C1 segment of cervical spinal cord (tissue), 14 donors: Measurements from ENCODE around the gene LRRFIP1.
"Not testable (repeated sequence)": the region's sequence is repeated elsewhere in the genome, so short reads cannot be mapped to it uniquely, and the experiment has no call there.

Experiments used
- DNase-seq, 14 donors: peaks; one replicate each; lab custom pipeline; 2025; lab: John Stamatoyannopoulos, UW

Gene LRRFIP1

DNA sequence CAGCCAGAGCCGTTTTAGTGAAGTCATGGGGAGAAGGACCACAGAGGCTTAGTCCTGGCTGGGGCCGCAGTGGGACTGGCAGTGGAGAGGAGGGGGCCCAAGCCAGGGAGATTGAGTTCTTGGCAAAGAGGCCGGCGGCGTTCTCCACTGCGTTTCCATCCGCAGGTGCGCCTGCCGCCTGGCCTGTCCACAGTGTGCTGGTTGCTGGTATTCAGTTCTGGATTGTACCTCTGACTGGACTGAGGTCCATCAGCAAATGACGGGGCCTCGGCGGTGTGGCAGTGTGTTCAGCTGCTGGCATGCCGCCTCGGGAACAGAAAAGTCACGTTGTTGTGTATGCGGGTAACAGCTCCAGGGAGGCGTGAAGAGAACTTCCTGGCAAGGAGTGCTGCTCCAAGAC lies 36.8 kb downstream of the LRRFIP1 start:
- no peak for DNase-seq

DNA sequence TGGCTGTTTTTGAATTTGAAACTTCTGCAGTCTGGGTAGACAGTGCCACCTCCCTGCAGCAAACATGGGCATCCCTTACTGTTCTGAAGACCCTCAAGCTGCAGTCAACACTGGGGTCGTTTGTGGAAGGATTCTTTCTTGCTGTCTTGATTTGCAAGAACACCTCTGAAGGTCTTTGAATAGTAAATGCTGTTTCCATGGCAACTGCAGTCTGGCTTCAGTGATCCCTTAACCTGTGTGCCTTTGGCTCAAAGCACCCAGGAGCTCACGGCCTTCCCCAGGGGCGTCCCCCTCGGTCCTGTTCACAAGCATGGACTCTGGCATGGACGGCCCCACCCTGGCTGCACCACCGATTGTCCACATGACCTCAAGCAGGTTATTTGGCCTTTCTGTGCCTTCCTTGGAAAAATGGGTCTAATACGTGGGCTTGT lies 38.3 kb downstream of the LRRFIP1 start:
- DNase-seq: no peak

DNA sequence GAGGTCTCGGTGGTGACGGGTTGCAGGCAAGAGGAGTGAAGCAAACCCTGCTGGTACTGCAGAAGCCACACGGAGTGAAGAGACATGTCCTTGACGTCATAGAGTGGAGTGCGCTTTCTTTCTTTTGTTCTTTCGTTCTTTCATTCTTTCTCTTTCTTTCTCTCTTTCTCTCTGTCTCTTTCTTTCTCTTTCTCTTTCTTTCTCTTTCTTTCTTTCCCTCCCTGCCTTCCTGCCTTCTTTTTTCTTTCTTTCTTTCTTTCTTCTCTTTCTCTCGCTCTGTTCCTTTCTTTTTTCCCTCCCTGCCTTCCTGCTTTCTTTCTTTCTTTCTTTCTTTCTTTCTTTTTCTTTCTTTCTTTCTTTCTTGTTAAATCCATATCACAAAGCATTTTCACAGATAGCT lies 39.2 kb downstream of the LRRFIP1 start:
- no peak for DNase-seq

DNA sequence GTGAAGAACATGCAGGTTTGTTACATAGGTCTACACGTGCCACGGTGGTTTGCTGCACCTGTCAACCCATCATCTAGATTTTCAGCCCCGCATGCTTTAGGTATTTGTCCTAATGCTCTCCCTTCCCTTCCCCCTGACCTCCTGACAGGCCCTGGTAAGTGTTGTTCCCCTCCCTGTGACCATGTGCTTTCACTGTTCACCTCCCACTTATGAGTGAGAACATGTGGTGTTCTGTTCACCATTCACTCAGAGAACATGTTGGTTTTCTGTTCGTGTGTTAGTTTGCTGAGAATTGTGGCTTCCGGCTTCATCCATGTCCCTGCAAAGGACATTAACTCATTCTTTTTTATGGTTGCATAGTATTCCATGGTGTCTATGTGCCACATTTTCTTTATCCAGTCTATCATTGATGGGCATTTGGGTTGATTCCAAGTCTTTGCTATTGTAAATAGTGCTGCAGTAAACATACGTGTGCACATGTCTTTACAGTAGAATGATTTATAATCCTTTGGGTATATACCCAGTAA lies 39.7 kb downstream of the LRRFIP1 start:
- not testable (repeated sequence) for DNase-seq

DNA sequence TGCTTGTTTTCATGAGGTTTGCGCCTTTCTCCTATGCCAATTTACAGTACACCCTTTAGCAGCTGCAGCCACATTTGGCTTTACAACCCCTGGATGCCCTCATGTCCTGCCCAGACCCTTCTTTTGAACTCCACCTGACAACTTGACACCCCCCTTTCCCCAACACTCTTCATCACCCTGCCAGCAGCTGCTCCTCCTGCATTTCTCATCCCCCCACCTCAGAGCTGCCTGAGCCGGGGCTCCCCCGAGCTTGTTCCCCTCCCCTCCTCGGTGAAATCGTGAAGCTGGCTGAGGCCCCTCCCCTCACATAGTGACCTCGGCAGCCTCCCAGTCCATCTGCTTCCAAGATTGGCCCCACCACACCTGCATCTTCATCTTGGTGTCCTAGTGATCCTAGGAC lies 40.5 kb downstream of the LRRFIP1 start:
- DNase-seq: no peak

DNA sequence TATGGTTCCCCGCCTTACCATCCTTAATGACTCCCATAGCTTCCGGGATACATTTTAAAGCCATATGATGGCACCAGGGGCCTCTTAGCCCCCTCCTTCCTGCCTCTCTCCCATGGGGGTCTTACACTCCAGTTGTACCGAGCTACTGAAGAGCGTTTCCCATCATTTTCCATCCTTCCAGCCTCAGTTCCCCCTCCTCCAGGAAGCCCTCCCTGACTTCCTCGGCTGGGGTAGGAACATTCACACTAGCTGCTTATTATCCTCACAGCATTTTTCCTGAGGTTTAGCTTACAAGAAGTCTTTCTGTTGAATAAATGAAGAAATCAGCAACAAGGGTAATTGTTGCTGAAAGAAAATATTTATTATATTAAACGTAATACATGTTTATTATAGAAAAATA lies 41.1 kb downstream of the LRRFIP1 start:
- DNase-seq: no peak

DNA sequence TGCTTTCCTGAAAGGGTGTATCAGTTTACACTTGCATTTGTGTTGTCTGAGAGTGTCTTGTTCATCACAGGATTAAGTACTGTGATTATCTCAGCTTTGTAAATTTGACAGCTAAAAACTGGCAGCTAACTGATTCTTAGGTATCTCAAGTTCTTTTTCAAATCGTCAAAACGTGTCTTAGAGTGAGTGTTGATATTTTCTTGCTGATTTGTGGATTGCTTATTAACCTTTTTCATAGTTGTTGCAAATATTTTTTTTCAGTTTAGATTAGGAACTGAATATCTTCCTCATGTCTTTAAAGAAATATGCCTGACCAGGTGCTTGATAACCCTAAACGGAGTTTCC lies 41.9 kb downstream of the LRRFIP1 start:
- no peak for DNase-seq

DNA sequence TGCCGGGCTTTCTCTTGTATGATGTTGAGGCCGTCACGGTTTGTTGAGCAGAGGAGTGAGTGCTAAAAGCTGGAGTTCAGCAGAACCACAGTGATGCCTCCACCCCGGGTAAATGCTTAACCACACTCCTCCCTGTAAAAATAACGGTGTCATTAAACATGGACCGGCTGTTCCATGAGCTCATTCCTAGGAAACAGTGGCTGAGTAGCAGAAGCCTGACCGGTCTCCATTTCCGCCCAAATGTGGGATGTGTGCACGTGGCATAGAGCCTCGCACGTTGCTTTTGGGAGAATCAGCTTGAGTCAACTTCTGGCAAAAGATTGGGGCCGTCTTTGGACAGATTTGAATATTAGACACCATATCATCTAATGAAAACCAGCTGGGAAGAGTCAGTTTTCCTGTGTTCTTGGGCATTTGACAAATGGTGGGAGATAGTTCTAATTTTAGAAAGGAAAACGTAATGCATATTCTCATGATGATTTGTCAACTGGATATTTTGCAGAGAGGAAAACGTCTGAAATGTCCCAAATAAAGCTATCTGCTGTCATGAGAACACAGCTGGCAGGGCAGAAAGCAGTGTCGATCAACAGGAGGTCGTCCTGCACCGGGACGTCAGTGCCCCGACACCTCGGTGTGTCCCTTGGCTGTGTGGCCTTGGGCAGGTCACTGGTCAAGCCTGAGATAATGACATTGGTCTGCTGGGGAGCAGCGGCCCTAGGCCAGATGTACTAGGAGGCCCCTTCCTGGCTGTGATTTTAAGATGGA lies 42.4 kb downstream of the LRRFIP1 start:
- DNase-seq: no peak

DNA sequence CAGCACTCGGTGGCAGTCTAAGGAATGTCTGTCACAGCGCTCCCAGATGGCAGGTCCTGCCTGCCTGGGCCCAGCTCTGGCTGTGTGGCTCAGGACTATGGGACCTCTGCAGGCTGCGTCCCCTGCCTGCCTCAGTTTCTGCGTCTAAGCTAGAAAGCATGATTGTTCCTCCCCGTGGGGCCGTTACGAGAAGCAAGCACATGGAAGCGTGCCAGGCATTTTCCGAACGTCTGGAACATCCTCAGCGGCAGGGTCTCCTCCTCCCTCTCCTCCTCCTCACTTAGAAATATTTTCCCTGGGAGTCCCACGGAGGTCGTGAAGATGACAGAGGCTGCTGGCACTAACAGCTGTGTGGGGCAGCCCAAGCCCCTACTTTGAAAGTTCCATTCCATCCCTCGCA lies 43.3 kb downstream of the LRRFIP1 start:
- no peak for DNase-seq

DNA sequence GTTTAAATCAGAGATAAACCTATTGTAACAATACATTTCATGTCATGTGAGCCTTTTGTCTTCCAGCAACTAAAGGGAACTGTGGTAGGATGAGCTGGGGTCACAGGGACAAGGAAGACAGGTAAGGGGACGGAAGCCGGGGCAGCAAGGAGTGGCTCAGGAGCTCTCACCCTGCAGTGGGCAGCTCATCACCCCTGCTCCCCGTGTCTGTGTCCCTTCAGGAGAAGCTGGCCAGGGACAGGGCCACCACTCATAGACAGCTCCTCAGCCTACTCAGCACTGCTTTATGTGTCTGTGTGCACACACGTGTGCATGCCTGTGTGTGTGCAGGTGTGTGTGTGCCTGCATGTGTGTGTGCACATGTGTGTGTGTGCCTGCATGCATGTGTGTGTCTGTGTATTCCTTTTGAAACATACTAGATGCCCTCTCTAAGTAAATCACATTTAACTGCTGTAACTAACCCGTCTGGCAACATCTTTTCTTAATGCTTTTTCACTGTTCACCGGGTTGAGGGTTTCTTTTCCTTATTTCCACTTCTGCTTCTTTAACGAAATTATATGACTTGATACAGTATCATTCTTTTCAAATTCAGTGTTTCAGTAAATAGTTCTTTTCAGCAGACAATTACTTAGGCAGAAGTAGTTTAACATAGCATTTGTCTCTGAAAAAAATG lies 44.2 kb downstream of the LRRFIP1 start:
- no peak for DNase-seq

DNA sequence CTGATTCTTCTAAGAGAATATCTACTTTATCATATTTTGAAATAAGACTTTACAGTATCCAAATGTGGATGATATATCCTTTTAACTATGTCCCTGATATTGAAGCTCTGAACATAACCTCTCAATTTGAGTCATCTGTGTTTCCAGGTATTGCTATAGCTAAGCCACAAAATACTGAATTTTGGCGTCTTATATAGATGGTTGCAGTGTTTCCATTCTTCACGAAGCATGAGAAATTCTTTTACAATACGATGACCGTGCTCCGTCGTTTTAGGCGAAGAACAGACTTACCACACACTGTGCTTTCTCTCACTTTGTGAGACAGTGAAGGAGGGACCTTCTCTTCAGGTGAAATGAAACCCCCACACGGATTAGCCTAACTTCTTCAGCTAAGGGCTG lies 45.3 kb downstream of the LRRFIP1 start:
- no peak for DNase-seq

DNA sequence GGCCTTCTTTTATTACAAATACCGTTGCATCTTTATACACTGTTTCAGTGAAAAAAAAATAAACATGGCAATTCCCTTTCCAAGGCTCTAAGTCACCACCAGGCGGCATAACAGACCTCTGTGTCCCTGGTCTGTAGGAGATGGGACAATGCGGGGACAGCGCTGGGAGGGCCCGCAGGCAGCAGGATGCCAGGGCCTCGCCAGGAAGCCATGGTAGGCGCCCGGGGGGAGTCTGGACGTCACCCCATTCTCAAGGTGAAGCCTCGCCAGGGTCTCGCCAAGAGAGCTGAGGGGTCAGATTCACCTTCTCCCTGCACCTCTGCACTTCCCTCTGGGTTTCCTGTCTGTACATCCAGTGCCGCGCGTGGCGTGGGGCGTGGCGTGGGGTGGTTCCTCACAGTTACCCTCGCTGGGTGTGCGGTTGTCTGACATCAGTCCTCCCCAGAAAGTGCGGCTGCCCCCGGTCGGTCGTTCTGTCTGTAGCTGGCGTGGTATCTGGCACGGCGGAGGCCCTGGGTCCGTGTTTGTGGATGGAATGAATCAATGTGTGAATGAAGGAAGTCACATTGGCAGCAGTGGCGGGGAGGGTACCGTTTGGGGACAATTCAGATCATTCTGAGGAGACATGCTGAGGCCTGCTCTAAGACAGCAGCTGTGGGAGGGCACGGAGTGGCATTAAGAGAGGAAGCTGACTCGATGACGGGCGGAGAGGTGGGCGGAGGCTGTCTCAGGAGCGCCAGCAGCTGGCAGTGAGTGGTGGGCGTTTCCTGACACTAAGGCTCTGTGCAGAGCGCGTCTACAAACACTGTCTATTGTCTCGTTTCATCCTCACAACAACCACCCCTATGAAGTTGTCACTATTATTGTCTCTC lies 46.0 kb downstream of the LRRFIP1 start:
- peak in 7 of 14 donors; percentile 41 to 75 (median 64) for DNase-seq

DNA sequence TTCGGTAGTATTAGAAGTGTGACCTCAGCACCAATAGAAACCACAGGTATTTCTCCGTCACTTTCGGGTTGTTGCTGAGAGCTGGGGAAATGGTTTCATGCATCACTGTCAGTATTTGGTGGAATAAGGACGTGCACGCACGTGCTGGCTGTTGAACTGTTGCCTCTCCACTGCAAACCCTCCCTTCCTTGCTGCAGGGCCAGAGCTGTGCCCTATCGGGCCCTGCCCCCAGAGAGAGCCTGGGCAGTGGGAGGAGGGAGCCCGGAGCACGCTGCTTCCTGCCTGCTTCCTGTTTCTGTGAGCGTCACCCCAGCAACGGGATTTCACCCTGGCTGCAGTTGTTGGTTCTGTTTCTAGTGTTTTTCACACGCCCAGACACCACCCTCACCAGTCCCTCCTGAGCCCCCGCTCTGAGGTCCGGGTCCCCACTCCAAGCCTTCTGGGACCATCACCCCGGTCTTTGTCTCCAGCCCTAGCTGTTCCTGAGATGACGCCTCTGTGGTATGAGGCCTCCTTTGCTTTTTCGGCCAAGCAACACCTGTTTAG lies 47.4 kb downstream of the LRRFIP1 start:
- peak in 11 of 14 donors; percentile 13 to 79 (median 49) for DNase-seq

DNA sequence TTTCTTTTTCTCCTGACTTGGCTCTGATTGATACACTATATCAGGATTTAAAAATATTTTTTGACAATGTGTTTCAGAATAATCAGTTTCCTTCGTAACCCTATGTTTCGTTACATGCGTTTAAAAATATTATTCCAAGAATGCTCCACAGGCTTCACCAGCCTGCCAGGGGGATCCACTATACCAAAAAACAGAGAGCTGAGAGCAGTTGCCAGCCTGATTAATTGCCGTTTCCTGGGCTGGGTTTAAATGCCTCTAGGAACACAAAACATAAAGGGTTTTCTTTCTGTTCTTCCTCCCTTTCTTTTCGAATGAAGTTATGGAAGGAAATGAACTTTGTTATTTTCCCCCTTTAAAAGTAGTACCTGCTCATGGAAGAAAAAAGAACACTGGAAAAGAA lies 47.9 kb downstream of the LRRFIP1 start:
- DNase-seq: no peak

DNA sequence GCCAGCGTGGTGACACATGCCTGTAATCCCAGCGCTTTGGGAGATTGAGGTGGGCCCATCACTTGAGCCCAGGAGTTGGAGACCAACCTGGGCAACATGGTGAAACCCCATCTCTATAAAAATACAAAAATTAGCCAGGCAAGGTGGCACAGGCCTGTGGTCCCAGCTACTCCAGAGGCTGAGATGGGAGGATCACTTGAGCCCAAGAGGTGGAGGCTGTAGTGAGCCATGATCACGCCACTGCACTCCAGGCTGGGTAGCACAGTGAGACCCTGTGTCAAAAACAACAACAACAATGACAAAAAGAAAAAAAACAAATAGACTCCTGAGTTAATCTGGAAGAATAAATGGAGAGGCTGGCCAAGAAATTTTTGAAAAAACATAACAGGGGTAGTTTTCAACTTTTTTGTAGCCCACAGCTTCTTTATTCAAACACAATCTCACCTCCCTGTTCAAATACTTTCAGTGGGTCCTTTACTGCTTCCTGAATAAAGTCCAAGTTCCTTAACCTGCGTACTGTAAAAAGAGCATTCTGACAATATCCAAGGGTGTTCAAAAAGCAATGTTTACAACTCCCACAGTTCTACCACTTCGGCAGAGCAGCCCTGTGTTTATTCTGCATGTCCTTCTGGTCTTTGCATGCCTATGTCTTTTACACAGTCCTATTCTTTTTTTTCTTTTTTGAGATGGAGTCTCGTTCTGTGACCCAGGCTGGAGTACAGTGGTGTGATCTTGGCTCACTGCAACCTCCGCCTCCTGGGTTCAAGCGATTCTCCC lies 53.5 kb downstream of the LRRFIP1 start:
- DNase-seq: no peak

DNA sequence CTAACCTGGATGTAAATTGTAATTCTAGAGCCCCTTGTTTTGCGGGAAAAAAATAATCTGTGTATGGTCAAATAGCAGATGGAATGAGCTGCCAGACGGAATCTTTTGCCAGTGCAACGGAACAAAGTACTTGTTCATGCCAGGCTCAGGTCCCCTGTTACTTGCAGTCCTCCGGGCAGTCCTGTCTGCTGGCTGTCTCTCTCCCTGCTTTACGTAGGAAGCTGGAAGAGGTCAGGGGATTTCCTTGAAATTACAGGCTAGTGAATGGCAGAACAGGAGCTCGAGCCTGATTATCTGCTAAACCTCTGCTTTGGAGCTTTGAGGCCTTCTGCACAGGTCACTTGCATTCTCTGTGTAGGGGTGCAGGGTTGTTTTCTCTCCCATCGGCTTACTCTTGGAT lies 54.8 kb downstream of the LRRFIP1 start:
- no peak for DNase-seq

DNA sequence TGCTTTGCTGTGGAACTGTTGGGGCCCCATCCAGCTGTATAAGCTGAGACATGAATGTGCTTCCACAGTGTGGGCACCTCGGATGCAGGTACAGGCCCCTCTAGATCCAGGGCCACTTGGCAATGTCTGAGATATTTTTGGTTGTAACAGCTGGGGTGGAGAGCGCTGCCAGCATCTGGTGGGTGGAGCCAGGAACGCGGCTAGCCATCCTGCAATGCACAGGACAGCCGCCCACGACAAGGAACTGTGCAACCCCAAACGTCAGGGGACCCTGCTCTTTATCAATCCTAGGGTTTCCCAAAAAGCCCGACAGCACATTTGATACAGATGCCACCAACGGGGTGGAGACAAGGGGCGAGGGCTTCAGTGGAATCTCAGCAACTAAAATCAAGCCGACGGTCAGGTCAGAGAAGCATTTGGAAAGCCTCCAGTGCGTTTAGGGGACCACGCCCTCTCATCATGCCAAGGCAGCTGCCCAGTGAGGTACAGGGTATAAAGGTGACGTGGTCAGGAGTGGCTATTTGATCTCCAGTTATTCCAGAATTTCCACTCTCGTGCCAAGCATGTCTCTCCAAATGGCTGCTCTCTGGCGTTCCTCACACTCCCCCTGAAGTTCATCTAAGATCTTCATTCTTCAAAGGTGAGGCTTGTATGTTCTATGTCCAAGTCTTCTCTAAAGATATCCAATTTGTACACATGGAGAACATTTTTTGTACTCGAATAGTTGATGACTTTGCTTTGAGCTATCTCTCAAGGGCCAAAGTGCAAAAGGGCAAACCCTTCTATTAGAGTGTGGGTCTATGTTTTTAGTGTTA lies 55.7 kb downstream of the LRRFIP1 start:
- no peak for DNase-seq

DNA sequence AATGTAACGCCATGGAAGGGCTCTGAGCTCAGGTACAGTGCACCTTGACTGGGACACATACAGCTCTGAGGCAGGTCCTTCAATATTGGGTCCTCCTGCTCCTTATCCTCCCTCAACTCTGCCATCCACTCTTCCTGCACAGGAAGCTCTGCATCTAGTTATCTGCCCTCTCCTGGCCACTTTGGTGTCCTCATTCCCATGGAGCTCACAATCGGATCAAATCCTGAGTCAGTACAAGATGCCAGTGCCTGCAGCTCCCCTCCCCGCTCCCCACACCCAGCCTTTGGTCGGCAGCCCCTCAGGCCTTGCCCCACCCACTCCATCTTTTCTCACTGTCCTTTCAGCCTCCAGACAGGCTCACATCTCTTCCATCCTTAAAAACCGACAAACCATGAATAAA lies 58.0 kb downstream of the LRRFIP1 start:
- no peak for DNase-seq

DNA sequence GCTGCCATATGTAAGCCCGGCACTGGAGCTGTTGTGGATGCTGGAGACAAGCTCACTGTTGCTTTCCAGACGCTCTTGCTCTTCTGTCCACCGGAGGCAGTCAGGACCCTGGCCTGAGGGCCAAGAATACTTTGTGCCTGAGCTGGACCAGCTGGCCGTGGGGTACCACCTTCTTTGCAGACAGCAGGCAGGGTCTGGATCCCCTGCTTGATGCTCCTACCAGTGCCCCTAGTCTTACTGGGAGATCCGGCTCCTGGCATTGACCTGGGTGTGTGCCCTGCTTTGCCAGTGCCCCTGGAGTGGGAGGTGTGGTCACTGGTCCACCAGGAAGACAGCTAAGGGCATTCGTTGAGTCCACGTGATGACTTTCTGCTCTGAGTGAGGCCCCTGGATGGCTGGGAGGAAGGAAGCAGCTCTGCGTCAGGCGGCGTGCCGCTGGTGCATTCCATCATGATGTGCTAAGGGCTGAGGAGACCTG lies 59.3 kb downstream of the LRRFIP1 start:
- no peak for DNase-seq

DNA sequence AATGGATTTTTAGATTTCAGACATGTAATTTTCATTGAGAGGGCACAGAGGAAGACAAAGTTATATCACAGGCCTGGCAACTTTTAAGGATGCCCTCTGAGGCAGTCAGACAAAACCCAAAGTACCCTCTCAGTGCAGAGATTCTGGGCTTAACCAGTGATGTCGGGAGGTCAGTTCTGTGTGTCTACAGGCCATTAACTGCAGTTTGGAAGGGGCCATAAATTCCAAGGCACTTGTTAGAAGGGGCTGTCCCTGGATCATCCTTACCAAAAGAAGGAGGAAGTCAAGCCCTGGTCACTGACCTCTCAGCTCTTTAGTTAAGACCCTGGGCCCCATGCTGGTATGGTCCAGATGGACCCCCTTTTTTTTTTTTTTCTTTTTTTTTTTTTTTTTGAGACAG lies 60.7 kb downstream of the LRRFIP1 start:
- DNase-seq: no peak
